ENCODE measurements around the gene SPAG17. TPM values are rescaled to one million over a fixed set of nuclear protein-coding genes. Genes with fewer than 3 reads are reported as not detected.

The SPAG17 gene
- total RNA-seq, 1 donor from 2014 or later, result 1.6 TPM

DNA sequence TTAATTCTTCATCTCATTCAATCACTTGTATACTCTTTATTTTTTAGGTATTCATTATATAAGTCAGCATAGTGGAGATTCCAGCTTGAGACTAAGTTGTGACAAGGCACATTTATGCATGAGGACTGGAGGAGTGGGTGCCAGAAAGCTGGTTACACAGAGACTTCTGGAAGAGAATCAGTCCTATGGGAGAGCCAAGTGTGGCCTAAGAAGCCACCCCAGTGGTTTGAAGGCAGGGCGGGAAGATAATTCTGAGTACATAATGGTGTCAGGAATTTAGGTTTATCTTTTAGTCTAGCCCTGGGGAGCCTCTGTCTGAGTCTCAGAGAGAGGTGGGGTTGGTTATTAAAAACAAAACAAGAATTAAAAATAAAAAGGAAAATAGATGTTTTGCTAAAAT, 83.0 kb downstream of the SPAG17 start:
- H3K27ac ChIP-seq, result no peak overlapping the region
- no peaks in the 10 kb centered on the region for H3K27me3 Mint-ChIP-seq (ENCODE audit: insufficient read depth, low read depth)
- H3K9me3 Mint-ChIP-seq, result no peaks in the 10 kb centered on the region
- TF ChIP-seq CTCF (IDR thresholded peaks at IDR 0.05) (no peak), EZH2 (IDR thresholded peaks at IDR 0.05) (no peak), EZH2phosphoT487 (IDR thresholded peaks at IDR 0.05) (no peak)
- no peaks in the 10 kb centered on the region for H4K20me1 ChIP-seq (ENCODE audit: low read depth)
- H3K27me3 ChIP-seq, result no peaks in the 10 kb centered on the region
- H3K9ac ChIP-seq, result no peak overlapping the region
- no peaks in the 10 kb centered on the region for H3F3A ChIP-seq (ENCODE audit: low read depth)
- no peaks in the 10 kb centered on the region for H3K9me3 ChIP-seq (ENCODE audit: low read depth)
- no peak overlapping the region for H3K4me2 ChIP-seq
- H3K79me2 ChIP-seq (ENCODE audit: low read depth), result no peaks in the 10 kb centered on the region
- no peak overlapping the region for H2AFZ ChIP-seq (replicated peaks)
- H3K36me3 ChIP-seq, result no peaks in the 10 kb centered on the region
- H3K27ac Mint-ChIP-seq, result no peak overlapping the region
- no peaks in the 10 kb centered on the region for H3K36me3 Mint-ChIP-seq
- no peak overlapping the region for H3K4me3 ChIP-seq
- H3K4me1 Mint-ChIP-seq, result no peaks in the 10 kb centered on the region
- no peak for DNase-seq (ENCODE audit: low spot score)
- H3K4me3 Mint-ChIP-seq, result no peak overlapping the region
- H3K4me1 ChIP-seq, result no peaks in the 10 kb centered on the region

- TF ChIP-seq CTCF (IDR thresholded peaks at IDR 0.05) (no peak), EZH2phosphoT487 (IDR thresholded peaks at IDR 0.05) (no peak), EZH2 (IDR thresholded peaks at IDR 0.05) (no peak)
- Histone ChIP-seq H3K27me3 (no peaks in the 10 kb centered on the region), H3K79me2 (ENCODE audit: low read depth) (no peaks in the 10 kb centered on the region), H2AFZ (replicated peaks) (no peak overlapping the region), H3K9me3 (ENCODE audit: low read depth) (no peaks in the 10 kb centered on the region), H3K36me3 (no peaks in the 10 kb centered on the region), H3K4me2 (no peak overlapping the region), H4K20me1 (ENCODE audit: low read depth) (no peaks in the 10 kb centered on the region), H3K4me3 (no peak overlapping the region), H3F3A (ENCODE audit: low read depth) (no peaks in the 10 kb centered on the region), H3K4me1 (no peaks in the 10 kb centered on the region), H3K27ac (no peak overlapping the region), H3K9ac (no peak overlapping the region)
- Mint-ChIP-seq H3K27me3 (ENCODE audit: insufficient read depth, low read depth) (no peaks in the 10 kb centered on the region), H3K4me3 (no peak overlapping the region), H3K9me3 (no peaks in the 10 kb centered on the region), H3K27ac (no peak overlapping the region), H3K4me1 (no peaks in the 10 kb centered on the region), H3K36me3 (no peaks in the 10 kb centered on the region)
- DNase-seq (ENCODE audit: low spot score), result no peak
These were observed 83.5 kb downstream of the SPAG17 start for GRCh38 chr1:118101515-118101844.

DNA sequence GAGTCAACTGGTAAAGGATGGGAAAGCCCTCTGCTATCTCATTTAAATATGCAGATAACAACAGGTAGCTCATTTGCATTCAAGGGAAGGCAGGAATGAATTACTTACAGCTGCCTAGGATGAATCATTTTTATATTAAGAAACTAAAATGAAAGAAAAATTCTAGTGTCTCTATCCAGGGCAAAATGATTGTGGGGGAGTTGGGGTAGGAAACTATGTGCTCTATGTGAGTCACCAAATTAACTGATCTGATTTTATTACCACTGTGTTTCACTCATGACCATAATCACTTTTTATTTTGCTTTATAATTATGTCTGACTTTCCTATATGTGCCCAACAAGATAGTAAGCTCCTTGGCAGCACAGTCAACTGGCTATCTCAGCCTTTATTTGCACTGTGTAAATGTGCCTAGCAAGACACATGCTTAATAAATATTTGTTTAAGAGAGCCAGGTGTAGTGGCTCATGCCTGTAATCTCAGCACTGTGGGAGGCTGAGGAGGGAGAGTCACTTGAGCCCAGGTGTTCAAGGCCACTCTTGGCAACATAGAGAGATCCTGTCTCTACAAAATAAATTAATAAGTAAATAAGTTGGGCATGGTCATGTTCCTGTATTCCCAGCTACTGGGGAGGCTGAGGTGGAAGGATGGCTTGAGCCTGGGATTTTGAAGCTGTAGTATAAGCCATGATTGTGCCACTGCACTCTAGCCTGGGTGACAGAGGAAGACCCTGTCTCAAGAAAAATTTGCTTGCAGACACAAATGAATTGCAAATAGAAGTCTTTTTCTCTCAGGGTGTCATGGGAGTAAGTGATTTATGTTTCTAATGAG, 84.1 kb downstream of the SPAG17 start:
- TF ChIP-seq EZH2 (IDR thresholded peaks at IDR 0.05), result no peak
- no peak for TF ChIP-seq CTCF (IDR thresholded peaks at IDR 0.05)
- no peak for TF ChIP-seq EZH2phosphoT487 (IDR thresholded peaks at IDR 0.05)
- no peaks in the 10 kb centered on the region for H3K27me3 Mint-ChIP-seq (ENCODE audit: insufficient read depth, low read depth)
- H3K4me1 ChIP-seq, result no peaks in the 10 kb centered on the region
- no peaks in the 10 kb centered on the region for H3F3A ChIP-seq (ENCODE audit: low read depth)
- no peak overlapping the region for H3K9ac ChIP-seq
- no peak for DNase-seq (ENCODE audit: low spot score)
- H3K36me3 Mint-ChIP-seq, result no peaks in the 10 kb centered on the region
- H3K27ac ChIP-seq, result no peak overlapping the region
- H3K27ac Mint-ChIP-seq, result no peak overlapping the region
- H3K79me2 ChIP-seq (ENCODE audit: low read depth), result no peaks in the 10 kb centered on the region
- H3K36me3 ChIP-seq, result no peaks in the 10 kb centered on the region
- H2AFZ ChIP-seq (replicated peaks), result no peak overlapping the region
- H3K27me3 ChIP-seq, result no peaks in the 10 kb centered on the region
- H3K4me2 ChIP-seq, result no peak overlapping the region
- H3K9me3 Mint-ChIP-seq, result no peaks in the 10 kb centered on the region
- H3K4me3 Mint-ChIP-seq, result no peak overlapping the region
- H3K4me3 ChIP-seq, result no peak overlapping the region
- H3K4me1 Mint-ChIP-seq, result no peaks in the 10 kb centered on the region
- no peaks in the 10 kb centered on the region for H3K9me3 ChIP-seq (ENCODE audit: low read depth)
- H4K20me1 ChIP-seq (ENCODE audit: low read depth), result no peaks in the 10 kb centered on the region
